ENCODE results near the gene LBHD1. TPM values are rescaled to one million over a fixed set of nuclear protein-coding genes. Genes with fewer than 3 reads are reported as not detected.

Gene LBHD1
- total and polyA plus RNA-seq, 2 of the 13 experiments (the other 11 are each of a cell fraction or from before 2014, with no cell fraction given) = 3.2 to 3.7 TPM

DNA sequence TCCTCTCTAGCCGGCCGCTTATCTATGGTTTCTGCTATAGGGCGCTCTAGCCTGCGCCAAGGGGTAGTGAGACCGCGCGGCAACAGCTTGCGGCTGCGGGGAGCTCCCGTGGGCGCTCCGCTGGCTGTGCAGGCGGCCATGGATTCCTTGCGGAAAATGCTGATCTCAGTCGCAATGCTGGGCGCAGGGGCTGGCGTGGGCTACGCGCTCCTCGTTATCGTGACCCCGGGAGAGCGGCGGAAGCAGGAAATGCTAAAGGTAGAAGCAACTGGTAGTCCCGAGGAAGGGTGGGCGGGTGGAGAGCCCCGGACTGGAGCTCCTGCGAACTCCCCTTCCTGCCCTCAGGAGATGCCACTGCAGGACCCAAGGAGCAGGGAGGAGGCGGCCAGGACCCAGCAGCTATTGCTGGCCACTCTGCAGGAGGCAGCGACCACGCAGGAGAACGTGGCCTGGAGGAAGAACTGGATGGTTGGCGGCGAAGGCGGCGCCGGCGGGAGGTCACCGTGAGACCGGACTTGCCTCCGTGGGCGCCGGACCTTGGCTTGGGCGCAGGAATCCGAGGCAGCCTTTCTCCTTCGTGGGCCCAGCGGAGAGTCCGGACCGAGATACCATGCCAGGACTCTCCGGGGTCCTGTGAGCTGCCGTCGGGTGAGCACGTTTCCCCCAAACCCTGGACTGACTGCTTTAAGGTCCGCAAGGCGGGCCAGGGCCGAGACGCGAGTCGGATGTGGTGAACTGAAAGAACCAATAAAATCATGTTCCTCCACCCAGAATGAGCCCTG lies at the start of gene LBHD1, which contains the start of gene UQCC3 (continued):
- TF ChIP-seq, protein P1, sequence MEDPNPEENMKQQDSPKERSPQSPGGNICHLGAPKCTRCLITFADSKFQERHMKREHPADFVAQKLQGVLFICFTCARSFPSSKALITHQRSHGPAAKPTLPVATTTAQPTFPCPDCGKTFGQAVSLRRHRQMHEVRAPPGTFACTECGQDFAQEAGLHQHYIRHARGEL (CRISPR knock-in tag; IDR thresholded peaks at IDR 0.05) = no peak
- no peak for TF ChIP-seq ZNF326 (CRISPR knock-in tag; IDR thresholded peaks at IDR 0.05; ENCODE audit: borderline replicate concordance)
- no peak for TF ChIP-seq ZKSCAN5 (CRISPR knock-in tag; IDR thresholded peaks at IDR 0.05)
- TF ChIP-seq EEA1 (CRISPR knock-in tag; IDR thresholded peaks at IDR 0.05; ENCODE audit: borderline replicate concordance) = peak; percentile 81; the same call in 1 of the 2 replicates
- TF ChIP-seq CHCHD3 (CRISPR knock-in tag; IDR thresholded peaks at IDR 0.05) = 0 out of 2 replicates have a peak, but pooled peaks have one; percentile 35
- no peak; the same call in 1 of the 2 replicates for TF ChIP-seq ZNF773 (CRISPR knock-in tag; IDR thresholded peaks at IDR 0.05; ENCODE audit: borderline replicate concordance)
- TF ChIP-seq HNRNPK (IDR thresholded peaks at IDR 0.05; ENCODE audit: low read depth, low read length, poor library complexity, severe bottlenecking) = no peak
- no peak; the same call in 1 of the 2 replicates for TF ChIP-seq NKX3-1 (CRISPR knock-in tag; IDR thresholded peaks at IDR 0.05)
- TF ChIP-seq, protein P2, sequence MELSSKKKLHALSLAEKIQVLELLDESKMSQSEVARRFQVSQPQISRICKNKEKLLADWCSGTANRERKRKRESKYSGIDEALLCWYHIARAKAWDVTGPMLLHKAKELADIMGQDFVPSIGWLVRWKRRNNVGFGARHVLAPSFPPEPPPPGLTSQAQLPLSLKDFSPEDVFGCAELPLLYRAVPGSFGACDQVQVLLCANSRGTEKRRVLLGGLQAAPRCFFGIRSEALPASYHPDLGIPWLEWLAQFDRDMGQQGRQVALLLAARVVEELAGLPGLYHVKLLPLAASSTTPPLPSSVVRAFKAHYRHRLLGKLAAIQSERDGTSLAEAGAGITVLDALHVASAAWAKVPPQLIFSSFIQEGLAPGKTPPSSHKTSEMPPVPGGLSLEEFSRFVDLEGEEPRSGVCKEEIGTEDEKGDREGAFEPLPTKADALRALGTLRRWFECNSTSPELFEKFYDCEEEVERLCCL (CRISPR knock-in tag; IDR thresholded peaks at IDR 0.05; ENCODE audit: borderline replicate concordance) = peak; percentile 88
- no peak for TF ChIP-seq ZNF234 (CRISPR knock-in tag; conservative IDR thresholded peaks at IDR 0.05)
- 0 out of 2 replicates have a peak, but pooled peaks have one; percentile 35 for TF ChIP-seq ZNF672 (CRISPR knock-in tag; IDR thresholded peaks at IDR 0.05)
- no peak; the same call in 1 of the 2 replicates for TF ChIP-seq ZNF275 (CRISPR knock-in tag; IDR thresholded peaks at IDR 0.05; ENCODE audit: borderline replicate concordance)
- TF ChIP-seq ZFP82 (CRISPR knock-in tag; IDR thresholded peaks at IDR 0.05; ENCODE audit: borderline replicate concordance) = peak; percentile 67; the same call in 1 of the 2 replicates
- TF ChIP-seq KDM6A (CRISPR knock-in tag; IDR thresholded peaks at IDR 0.05; ENCODE audit: low read depth) = no peak
- no peak for TF ChIP-seq ZNF468 (CRISPR knock-in tag; IDR thresholded peaks at IDR 0.05)
- TF ChIP-seq, protein P3, sequence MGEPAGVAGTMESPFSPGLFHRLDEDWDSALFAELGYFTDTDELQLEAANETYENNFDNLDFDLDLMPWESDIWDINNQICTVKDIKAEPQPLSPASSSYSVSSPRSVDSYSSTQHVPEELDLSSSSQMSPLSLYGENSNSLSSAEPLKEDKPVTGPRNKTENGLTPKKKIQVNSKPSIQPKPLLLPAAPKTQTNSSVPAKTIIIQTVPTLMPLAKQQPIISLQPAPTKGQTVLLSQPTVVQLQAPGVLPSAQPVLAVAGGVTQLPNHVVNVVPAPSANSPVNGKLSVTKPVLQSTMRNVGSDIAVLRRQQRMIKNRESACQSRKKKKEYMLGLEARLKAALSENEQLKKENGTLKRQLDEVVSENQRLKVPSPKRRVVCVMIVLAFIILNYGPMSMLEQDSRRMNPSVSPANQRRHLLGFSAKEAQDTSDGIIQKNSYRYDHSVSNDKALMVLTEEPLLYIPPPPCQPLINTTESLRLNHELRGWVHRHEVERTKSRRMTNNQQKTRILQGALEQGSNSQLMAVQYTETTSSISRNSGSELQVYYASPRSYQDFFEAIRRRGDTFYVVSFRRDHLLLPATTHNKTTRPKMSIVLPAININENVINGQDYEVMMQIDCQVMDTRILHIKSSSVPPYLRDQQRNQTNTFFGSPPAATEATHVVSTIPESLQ (CRISPR knock-in tag; conservative IDR thresholded peaks at IDR 0.05) = no peak
- TF ChIP-seq THAP8 (CRISPR knock-in tag; IDR thresholded peaks at IDR 0.05; ENCODE audit: borderline replicate concordance) = peak; percentile 67; the same call in 1 of the 2 replicates

All from HepG2 (cell line).